Measurements from ENCODE around the gene NEURL3.

- TF ChIP-seq POLR2A (IDR thresholded peaks at IDR 0.05), result no peak
- no peak for TF ChIP-seq CTCF (IDR thresholded peaks at IDR 0.05 in 4 of 5, conservative IDR thresholded peaks at IDR 0.05 in 1 of 5)
Measured at GRCh38 chr2:96470109-96470508, 35.0 kb downstream of the NEURL3 start.

Measured in gastrocnemius medialis (tissue), 4 donors.